ENCODE results near the gene MYL7. TPM values are rescaled to one million over a fixed set of nuclear protein-coding genes. Genes with fewer than 3 reads are reported as not detected.

Gene MYL7
- total RNA-seq, 1 donor = 0.43 TPM

DNA sequence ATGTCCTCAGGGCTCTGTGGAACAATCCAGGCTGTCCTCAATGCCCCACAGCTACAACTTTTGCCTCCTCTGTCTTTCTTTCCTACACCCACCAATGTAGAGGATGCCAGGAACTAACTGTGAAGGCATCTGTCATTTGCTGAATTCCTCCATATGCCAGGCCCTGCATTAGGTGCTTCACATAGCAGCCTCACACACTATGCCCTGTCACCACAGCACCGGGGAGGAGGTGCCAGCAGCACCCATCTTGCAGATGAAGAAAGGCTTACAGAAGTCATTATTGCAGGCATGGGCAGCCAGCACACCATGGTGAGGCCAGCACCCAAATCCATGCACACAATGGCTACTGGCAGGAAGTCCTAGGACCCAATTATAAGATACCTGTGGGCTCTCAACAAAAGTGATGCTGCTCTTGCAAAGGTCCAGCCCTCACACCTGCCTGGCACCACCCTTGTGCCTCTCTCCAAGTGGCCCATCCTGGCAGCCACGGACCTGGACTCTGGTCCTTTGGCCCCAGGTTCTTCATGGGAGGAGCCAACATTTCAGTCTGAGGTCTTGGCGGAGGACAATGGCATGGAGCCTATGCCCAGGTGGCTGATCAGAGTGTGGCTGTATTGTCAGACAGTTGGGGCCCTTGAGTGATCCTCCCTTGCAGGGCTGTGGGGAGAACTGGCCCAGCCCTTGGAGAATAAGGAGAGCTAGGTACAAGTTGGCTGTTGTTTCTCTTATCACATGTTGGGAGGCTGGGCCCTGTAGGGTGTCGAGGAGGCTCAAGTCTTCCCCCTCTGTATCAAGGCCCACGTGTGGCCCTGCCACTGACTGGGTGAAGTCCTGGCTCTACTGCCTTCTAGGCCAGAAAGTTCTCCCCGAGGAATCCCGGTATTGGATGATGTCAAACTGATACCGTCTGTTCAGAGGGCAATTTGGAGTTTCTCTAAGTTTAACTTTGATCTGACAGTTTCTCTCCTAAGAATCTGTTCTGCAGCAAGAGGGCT, 14.4 kb upstream of the MYL7 start:
- TF ChIP-seq CTCF (IDR thresholded peaks at IDR 0.05; ENCODE audit: insufficient read depth, low read depth, low read length) = no peak
- no peak overlapping the region for H3K4me3 ChIP-seq (ENCODE audit: low read depth, low read length)
- no peak for DNase-seq (ENCODE audit: low read depth)

DNA sequence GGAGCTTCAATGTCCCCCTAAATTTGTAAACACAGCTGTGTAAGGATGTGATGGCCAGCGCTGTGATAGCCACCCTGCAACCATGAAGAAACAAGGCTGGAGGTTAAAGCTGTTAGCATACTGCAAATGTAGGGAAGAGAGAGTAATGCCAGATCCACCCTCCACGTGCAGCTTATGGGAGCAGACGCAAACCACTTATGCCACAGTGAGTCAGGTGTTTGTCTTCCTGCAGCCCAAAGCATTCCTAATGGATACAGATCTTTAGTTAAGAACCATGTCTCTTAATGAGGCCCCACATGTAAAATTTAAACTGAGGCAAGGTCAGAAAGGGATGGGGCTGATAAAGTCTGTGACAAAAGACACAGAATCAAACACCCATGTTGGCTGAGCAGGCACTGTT, 13.6 kb upstream of the MYL7 start:
- no peak for TF ChIP-seq CTCF (IDR thresholded peaks at IDR 0.05; ENCODE audit: insufficient read depth, low read depth, low read length)
- DNase-seq (ENCODE audit: low read depth) = peak; percentile 26
- no peak overlapping the region for H3K4me3 ChIP-seq (ENCODE audit: low read depth, low read length)

DNA sequence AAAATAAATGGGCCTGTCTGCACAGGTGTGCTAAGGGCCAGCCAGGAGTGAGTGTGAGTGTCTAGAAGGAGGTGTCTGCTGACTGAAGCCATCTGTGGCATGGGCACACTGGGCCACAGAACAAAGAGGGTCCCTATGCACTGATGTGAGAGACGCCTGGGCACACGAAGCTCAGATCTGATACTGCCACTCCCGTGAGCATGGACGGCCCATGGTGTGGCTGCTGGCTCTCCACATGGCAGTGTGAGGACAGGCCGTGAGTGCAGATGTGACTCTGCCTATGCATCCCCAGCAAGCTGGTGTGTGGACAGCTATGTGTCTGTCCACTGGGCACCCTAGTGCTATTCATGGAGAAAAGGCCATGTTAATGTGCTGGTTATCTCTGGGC, 12.8 kb upstream of the MYL7 start:
- no peak overlapping the region for H3K4me3 ChIP-seq (ENCODE audit: low read depth, low read length)
- no peak for TF ChIP-seq CTCF (IDR thresholded peaks at IDR 0.05; ENCODE audit: insufficient read depth, low read depth, low read length)
- DNase-seq (ENCODE audit: low read depth) = no peak

GRCh38 chr7:44152971-44153947, 12.1 kb upstream of the MYL7 start:
- H3K4me3 ChIP-seq (ENCODE audit: low read depth, low read length) = no peak overlapping the region
- DNase-seq (ENCODE audit: low read depth) = no peak
- TF ChIP-seq CTCF (IDR thresholded peaks at IDR 0.05; ENCODE audit: insufficient read depth, low read depth, low read length) = no peak

- no peak overlapping the region for H3K4me3 ChIP-seq (ENCODE audit: low read depth, low read length)
- TF ChIP-seq CTCF (IDR thresholded peaks at IDR 0.05; ENCODE audit: insufficient read depth, low read depth, low read length) = no peak
- DNase-seq (ENCODE audit: low read depth) = no peak
Measured at GRCh38 chr7:44151956-44152355, 10.8 kb upstream of the MYL7 start.

DNA sequence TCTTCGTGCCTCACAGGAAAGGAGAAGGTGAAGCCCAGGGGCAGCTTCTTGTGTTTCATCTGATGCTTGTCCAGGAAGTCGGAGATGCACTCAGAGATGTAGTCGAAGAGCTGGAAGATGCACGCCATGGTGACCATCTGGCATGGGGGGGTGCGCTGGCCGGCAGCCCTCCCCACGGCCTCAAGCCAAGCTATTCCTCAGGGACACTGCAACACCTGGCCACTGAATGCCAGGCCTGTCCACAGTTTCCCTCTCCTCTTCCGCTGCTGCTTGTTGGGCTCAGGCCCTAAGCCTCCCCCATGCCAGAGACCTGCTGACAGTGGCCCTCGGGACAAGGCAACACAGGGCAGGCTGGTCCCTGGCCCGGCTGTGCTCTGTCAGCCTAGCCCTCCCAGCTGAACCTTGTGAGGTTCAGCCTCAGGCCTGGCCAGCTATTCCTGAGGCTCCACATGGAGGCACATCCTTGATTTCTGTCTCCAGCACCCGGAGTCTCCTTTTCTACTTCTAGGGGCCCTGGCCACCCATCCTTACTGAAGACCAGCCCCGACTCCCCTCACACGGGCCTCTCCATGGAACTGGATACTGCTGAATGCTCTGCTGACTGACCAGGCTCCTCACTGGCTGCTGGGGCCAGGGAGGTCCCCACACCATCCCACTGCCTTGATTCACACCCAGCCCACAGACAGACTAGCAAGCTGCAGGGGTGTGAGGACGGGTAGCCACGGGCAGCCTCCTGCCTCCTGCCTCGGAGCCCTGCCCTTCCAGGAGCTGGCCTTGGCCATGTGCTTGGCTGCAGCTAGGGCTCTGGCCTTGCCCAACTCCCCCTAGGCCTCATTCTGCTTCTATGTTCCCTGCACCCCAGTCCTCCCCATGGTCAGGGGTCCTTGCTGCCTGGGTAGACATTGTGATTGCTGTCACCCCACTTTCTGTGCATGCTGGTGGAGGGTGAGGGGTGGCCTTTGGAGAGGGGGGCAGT, 10.1 kb upstream of the MYL7 start:
- no peak for DNase-seq (ENCODE audit: low read depth)
- TF ChIP-seq CTCF (IDR thresholded peaks at IDR 0.05; ENCODE audit: insufficient read depth, low read depth, low read length) = no peak
- no peak overlapping the region for H3K4me3 ChIP-seq (ENCODE audit: low read depth, low read length)

Data from fibroblast of villous mesenchyme (primary cell).